ENCODE measurements around the gene KDM2B. TPM values are rescaled to one million over a fixed set of nuclear protein-coding genes. Genes with fewer than 3 reads are reported as not detected.

The KDM2B gene
- total and polyA plus RNA-seq, 11 donors = 7.3 to 24.7 (median 10.3) TPM

DNA sequence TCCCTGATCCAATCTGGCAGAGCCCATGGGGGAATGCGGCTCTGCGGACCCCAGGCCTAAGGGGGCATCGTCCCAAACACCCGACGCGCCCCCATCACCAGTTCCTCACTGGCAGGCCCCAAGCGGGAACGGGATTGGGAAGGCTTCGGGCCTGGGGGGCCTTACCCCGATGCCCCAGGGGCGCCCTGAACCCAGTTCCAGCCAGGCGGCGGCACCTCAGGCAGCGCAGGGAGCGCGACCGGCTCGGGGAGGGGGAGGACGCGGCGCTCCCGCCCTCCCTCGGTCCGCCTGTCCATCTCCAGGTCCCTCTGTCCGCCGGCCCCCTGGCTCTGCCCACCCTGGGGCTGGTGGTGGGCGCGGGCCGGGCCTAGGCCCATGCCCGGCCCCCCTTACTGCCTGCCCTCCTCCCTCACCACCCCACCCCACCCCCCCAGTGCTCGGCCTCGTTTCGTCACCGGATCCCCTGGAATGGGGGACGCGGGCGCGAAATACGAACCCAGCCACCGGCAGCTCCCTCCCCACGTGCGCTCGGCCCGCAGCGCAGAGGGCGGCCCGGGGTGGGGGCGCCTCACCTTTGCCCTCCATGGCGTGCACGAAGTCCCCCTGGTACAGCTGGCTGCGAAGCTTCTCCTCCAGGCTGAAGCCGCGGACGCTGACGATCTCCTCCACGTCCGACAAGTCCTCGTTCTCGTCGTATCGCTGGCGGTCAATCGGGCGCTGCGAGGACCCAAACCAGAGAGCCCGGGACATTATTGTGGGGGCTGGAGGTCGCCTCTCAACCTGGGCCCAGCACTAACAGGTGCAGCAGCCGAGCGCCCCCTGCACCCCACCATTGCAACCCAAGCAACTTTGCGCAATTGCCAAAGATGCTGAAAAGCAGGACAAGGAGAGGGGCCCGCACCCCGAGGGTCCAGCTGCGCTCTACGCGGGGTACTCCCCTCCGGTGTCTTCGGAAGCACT lies 2.3 kb downstream of the KDM2B start:
- DNase-seq (peak in 1 of 5 donors; percentile 63), ATAC-seq (peak in 1 of 4 donors; percentile 1)
- H3K4me1 ChIP-seq = peaks cover 0 to 58% (median 31%) of the 10 kb centered on the region in 12 donors
- H3K36me3 ChIP-seq = peaks cover 0 to 25% (median 19%) of the 10 kb centered on the region in 9 donors
- H3K27me3 ChIP-seq = no peaks in the 10 kb centered on the region
- WGBS, 4 donors = 25 to 32% (median 29%) methylated on average over 28 to 77 of the region's 77 CpGs
- intact Hi-C loops (cut with DNase I) = loop anchor here in 2 of 10 donors (5.0 kb wide), 2 partner anchors 34 to 41 kb away; no protein-coding TSS in a partner anchor
- H3K27ac ChIP-seq = peak overlapping the region in 11 of 12 donors; percentile 42 to 91 (median 84)
- peak overlapping the region; percentile 61 to 81 (median 74) for H3K4me3 ChIP-seq
- TF ChIP-seq, protein P1, sequence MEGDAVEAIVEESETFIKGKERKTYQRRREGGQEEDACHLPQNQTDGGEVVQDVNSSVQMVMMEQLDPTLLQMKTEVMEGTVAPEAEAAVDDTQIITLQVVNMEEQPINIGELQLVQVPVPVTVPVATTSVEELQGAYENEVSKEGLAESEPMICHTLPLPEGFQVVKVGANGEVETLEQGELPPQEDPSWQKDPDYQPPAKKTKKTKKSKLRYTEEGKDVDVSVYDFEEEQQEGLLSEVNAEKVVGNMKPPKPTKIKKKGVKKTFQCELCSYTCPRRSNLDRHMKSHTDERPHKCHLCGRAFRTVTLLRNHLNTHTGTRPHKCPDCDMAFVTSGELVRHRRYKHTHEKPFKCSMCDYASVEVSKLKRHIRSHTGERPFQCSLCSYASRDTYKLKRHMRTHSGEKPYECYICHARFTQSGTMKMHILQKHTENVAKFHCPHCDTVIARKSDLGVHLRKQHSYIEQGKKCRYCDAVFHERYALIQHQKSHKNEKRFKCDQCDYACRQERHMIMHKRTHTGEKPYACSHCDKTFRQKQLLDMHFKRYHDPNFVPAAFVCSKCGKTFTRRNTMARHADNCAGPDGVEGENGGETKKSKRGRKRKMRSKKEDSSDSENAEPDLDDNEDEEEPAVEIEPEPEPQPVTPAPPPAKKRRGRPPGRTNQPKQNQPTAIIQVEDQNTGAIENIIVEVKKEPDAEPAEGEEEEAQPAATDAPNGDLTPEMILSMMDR (IDR thresholded peaks at IDR 0.05) = no peak
- TF ChIP-seq POLR2A (IDR thresholded peaks at IDR 0.05) = no peak
- no peaks in the 10 kb centered on the region for H3K9me3 ChIP-seq

- H3K27me3 ChIP-seq = no peaks in the 10 kb centered on the region
- peak overlapping the region in 6 of 12 donors; percentile 15 to 80 (median 74) for H3K4me3 ChIP-seq
- WGBS, 4 donors = 89 to 94% (median 91%) methylated on average over 10 of the region's 10 CpGs
- DNase-seq = no peak
- intact Hi-C loops (cut with DNase I) = loop anchor here in 2 of 10 donors (5.0 kb wide), 2 partner anchors 35 to 40 kb away; no protein-coding TSS in a partner anchor
- ATAC-seq = no peak
- H3K36me3 ChIP-seq = peaks cover 0 to 28% (median 20%) of the 10 kb centered on the region in 9 donors
- peak overlapping the region in 7 of 12 donors; percentile 13 to 91 (median 67) for H3K27ac ChIP-seq
- no peaks in the 10 kb centered on the region for H3K9me3 ChIP-seq
- peaks cover 0 to 53% (median 29%) of the 10 kb centered on the region in 12 donors for H3K4me1 ChIP-seq
- no peak for TF ChIP-seq POLR2A (IDR thresholded peaks at IDR 0.05)
- TF ChIP-seq, protein P1 (IDR thresholded peaks at IDR 0.05) = no peak
These were observed 3.2 kb downstream of the KDM2B start for GRCh38 chr12:121577443-121578180.

DNA sequence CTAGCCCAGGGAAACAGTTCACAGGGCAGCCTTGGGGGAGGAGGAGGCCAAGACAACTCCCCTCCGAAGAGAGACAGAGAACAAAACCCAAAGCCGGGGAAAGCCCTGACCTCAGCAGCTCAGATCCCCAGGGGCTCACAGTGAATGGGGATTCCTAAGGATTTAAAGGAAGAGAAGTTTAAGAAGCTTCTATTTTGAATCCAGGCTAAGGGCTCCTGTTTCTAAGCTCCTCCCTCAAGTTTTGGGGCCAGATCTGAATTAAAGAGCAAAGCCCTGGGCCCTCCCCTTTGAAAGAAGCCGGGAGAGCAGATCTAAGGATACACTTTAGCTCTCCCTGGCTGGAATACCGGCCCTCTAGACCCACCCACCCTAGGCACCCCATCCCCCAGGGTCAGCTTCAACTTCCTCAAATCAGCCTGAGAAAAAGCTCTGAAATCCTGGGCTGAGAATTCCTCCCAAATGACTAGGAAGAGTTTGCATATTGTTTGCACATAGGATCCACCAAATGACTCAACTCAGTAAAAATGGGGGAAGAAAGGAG lies 3.9 kb downstream of the KDM2B start:
- WGBS, 4 donors = 25 to 50% (median 36%) methylated on average over 4 of the region's 4 CpGs
- peaks cover 0 to 35% (median 25%) of the 10 kb centered on the region in 9 donors for H3K36me3 ChIP-seq
- H3K4me3 ChIP-seq = peak overlapping the region in 2 of 12 donors; percentile 12 to 15
- intact Hi-C loops (cut with DNase I) = loop anchor here in 2 of 10 donors (5.0 kb wide), 2 partner anchors 35 to 40 kb away; no protein-coding TSS in a partner anchor
- H3K4me1 ChIP-seq = peaks cover 0 to 47% (median 25%) of the 10 kb centered on the region in 12 donors
- ATAC-seq (peak in 1 of 4 donors; percentile 5), DNase-seq (peak in 2 of 5 donors; percentile 25 to 43)
- H3K27me3 ChIP-seq = no peaks in the 10 kb centered on the region
- no peaks in the 10 kb centered on the region for H3K9me3 ChIP-seq
- no peak for TF ChIP-seq POLR2A (IDR thresholded peaks at IDR 0.05)
- TF ChIP-seq, protein P1 (IDR thresholded peaks at IDR 0.05) = no peak
- peak overlapping the region in 5 of 12 donors; percentile 9 to 85 (median 49) for H3K27ac ChIP-seq
